Stimulated activated CD4-positive, alpha-beta T cell treated with anti-CD3 and anti-CD28 coated beads, Interleukin-12 subunit alpha, Interleukin-12 subunit beta, amount 100 ng/mL, for 24 hours (primary cell): Measurements from ENCODE around the gene GRID2IP.
A peak's percentile ranks its signal among the peaks of the same experiment; 100 is the strongest.

Experiments used
- DNase-seq, 2 experiments: peaks; one replicate each; pipeline ENCODE4 v3.0.0-alpha.2; 2020; ENCODE audit warnings: low read depth in 2 of 2

Gene GRID2IP

DNA sequence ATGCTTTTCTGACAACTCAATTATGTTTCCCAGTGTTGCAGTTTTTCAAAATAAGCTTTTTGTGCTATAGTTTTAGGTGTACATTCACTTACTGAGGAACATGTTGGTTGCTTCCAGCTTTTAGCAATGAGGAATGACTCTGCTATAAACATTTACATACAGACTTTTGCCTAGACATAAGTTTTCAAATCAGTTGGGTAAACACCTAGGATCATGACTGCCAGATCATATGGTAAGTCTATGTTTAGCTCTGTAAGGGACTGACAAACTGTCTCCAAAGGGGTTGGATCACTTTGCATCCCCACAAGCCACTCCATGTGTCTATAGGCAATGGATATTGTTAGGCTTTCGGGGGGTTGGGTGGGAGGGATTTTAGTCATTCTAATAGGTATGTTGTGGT is 10.8 kb upstream of the GRID2IP start:
- DNase-seq, result no peak

- DNase-seq, result no peak
Measured at GRCh38 chr7:6559896-6560295, 8.6 kb upstream of the GRID2IP start.

DNA sequence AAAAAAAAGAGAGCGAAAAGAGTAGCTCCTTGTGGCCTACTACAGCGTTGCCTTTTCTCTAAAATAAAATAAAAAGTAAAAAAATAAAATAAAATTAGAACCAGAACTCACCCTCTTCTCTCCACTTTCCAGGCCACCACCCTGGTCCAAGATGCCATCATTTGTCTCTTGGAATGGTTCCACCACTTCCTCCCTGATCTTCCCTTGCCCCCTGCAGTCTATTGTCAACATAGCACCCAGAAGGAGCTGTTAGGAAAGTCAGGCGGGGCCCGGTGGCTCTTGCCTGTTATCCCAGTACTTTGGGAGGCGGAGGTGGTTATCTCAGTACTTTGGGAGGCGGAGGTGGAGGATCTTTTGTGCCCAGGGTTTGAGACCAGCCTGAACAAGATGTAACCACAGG is 7.6 kb upstream of the GRID2IP start:
- no peak for DNase-seq

- DNase-seq, result no peak
Measured at GRCh38 chr7:6556196-6556595, 4.9 kb upstream of the GRID2IP start.

GRCh38 chr7:6554848-6555247 is 3.6 kb upstream of the GRID2IP start:
- DNase-seq, result no peak

GRCh38 chr7:6553448-6554044 is 2.3 kb upstream of the GRID2IP start:
- DNase-seq, result no peak

DNA sequence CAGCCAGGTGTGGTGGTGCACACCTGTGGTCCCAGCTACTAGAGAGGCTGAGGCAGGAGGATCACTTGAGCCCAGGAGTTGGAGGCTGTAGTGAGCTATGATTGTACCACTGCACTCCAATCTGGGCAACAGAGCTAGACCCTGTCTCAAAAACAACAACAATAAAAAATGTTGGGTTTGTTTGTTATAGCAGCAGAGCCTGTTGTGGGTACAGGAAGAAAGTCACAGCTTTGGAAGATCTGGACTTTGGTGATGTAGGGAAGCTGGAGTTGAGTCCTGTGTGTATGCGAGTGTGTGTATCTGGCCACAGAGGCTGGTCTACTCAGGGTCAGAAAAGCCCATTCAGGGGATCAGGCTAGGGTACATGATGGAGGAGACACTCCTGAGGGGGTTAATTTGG is 3.9 kb downstream of the GRID2IP start:
- no peak for DNase-seq

- DNase-seq, result no peak
Measured at GRCh38 chr7:6546498-6547251, 4.6 kb downstream of the GRID2IP start.

GRCh38 chr7:6545398-6546126 is 5.7 kb downstream of the GRID2IP start:
- DNase-seq, result no peak

- DNase-seq, result no peak
Measured at GRCh38 chr7:6542368-6542767, 8.9 kb downstream of the GRID2IP start.

GRCh38 chr7:6536262-6537260 is 14.7 kb downstream of the GRID2IP start:
- no peak for DNase-seq

DNA sequence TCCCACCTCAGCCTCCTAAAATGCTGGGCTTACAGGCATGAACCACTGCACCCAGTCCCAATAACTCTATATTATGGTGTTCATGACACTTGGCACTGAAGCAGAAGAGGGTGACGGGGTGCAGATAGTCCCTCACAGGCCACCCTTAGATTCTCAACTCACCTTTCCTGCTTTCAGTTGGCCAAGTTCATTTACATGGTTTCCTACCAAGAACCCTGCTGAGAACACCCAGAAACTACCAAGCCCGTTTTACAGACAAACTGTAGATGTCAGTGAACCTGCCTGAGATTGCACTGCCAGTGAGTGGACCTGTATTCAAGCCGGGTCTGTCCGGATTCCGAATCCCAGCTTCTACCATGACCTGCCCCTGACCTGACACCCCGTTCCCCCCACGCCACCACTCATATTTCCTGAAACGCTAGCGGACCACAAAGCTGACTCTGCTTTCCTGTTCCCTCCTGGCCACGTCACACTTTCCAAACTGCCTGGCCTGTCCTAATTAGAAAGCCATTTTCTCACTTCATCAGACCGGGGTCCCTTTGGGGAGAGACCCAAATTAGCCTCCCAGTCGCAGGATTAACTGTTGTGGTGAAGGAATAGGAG is 17.3 kb downstream of the GRID2IP start:
- DNase-seq, result peak in 1 of 2 experiments; percentile 35

GRCh38 chr7:6532516-6532915 is 18.7 kb downstream of the GRID2IP start:
- DNase-seq, result no peak

DNA sequence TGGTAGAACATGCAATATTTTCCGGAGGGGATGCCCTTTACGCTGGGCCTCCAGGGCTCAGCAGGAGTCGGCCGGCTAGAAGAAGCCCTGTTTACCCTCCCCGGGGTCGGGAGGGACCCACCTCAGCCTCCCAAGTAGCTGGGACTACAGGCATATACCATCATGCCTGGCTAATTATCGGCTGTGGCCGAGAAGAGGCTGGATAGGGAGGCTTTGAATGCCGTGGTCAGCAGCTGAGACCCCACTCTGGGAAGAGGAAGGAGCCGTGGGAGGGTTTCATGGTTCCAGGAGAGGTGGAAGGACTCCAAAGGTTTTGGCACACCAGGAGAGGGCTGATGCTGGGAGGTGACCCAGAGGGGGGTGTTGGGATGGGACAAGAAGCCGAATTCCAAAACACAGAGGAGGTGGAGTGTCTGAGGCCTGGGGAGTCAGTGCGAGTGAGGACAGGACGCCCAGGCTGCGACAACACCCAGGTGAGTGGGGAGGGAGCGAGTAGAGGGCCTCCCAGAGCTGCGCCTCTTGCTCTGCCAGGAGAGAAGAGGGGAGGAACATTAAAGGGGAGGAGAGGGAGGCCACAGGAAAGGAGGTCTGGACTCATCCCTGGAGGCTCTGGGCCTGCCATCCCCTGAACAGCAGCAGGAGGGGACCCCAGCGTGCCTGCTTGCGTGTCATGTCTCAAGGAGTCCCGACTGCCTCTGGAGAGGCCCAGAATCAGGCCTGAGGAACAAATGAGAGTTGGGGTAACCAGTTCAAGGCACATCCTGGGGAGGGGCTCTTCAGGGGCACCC is 19.6 kb downstream of the GRID2IP start:
- no peak for DNase-seq

DNA sequence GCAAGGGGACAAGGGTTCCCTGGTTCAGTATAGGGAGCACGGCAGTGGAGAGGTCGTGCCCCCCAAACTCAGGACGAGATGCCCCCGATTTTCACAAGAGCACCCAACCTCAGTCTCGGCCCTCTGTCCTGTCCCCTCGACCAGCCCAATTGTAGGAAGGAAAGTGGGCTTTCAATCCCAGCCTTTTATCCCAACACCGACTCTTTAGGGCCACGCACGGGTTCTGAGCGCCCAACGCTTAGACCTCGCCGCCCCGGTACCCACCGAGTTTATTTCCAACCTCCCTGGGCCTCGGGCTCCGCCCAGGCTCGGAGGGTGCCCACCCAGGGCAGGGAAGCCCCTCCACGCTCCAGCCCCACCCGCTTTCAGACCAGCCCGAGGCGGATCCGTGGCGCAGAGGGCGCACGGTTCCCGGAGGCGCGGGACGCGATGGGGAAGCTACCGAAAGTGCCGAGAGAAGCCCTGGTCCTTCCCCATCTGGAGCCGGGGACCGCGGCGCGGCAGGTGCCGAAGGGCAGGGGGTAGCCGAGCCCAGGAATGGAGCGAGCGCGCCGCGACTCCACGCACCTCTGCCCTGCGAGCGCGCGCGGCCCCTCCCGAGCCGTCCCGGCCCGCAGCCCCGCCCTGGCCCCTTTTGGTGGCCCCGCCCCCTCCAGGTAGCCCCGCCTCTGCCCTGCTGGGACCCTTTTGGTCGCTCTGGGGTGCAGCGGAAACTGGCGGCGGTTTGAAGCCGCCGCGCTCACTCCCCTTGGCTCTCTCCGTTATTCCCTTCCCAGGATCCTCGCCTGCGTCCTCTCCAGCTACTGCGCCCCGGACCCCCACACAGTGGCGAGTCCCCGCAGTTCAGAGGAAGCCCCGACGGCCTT is 20.4 kb downstream of the GRID2IP start:
- peak in 1 of 2 experiments; percentile 49 for DNase-seq

GRCh38 chr7:6529643-6530042 is 21.6 kb downstream of the GRID2IP start:
- no peak for DNase-seq

DNA sequence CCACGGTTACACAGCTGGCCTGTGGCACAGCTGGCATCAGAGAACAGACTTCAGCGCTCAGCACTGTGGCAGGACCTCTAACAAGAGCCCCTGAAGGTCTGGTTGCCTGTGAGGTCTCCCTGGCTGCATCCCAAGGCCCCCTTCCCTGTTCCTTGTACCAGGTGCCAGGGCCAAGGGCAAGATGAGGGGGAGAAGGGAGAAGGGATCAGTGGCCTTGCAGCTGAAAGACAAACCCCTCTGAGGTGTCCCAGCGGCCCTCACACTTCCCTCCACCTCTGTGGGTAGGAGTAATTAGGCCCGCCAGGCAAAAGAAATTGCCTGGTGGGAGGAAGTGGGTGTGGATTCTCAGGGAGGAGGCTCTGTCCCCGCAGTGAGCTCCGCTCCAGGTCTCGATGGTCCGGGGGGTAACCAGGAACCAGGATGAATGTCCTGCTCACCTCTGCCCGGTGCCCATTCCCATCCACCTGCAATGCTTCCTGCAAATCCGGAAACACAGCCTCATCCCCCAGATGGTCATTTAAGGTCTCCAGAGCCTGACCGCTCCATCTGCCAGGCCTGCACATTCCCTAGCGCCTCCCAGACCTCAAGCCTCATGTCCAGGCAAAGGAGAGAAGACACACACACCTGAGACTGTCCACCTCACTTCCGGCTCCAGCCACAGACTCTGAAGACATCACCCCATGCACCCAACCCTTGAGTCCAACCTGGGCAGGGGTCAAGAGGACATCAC is 22.7 kb downstream of the GRID2IP start:
- DNase-seq, result no peak

DNA sequence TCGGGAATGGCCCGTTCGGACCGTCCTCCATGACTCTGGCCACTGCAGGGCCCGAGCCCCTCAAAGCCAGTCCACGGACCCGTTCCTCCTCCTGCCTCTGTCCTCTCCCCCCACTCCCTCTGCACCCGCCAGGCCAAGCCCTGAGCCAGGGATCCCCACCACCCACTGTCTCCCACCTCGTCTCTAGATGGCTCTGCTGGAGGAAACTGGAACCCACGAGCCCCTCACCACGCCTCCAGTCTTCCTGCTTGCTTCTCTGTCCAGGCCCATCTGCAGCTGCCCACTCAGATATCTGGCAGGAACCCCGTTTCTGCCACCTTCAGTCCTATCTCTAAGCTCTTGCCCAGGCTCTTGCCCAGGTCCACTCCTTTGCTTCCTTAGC is 24.3 kb downstream of the GRID2IP start:
- DNase-seq, result no peak
